ENCODE data around the gene TMA7. TPM values are rescaled to one million over a fixed set of nuclear protein-coding genes. Genes with fewer than 3 reads are reported as not detected.

TMA7 gene
- total and polyA plus RNA-seq, 2 donors (not counting 3 experiments of a cell fraction or from before 2014, with no cell fraction given) = 137 to 306 TPM

- Histone ChIP-seq H3K27ac (ENCODE audit: insufficient read depth, low read depth, low read length) (no peak overlapping the region), H4K20me1 (replicated peaks; ENCODE audit: control insufficient read depth, extremely low read depth, insufficient read depth, low read length) (no peaks in the 10 kb centered on the region), H3K4me1 (ENCODE audit: control insufficient read depth, extremely low read depth, insufficient read depth, low read length) (peaks cover 10% of the 10 kb centered on the region), H3K4me3 (replicated peaks in 1 of 3; ENCODE audit: insufficient read depth in 1 of 3, low read depth in 1 of 3, low read length in 3 of 3) (no peak overlapping the region), H3K9me1 (replicated peaks; ENCODE audit: control insufficient read depth, extremely low read depth, insufficient read depth, low read length) (no peaks in the 10 kb centered on the region), H2AFZ (ENCODE audit: low read depth, low read length) (no peak overlapping the region), H3K9ac (replicated peaks; ENCODE audit: extremely low read depth, insufficient read depth, low read length) (no peak overlapping the region), H3K36me3 (ENCODE audit: control insufficient read depth in 2 of 2, extremely low read depth in 1 of 2, insufficient read depth in 2 of 2, low read length in 2 of 2) (peaks cover 0 to 16% of the 10 kb centered on the region in 2 experiments), H3K9me3 (replicated peaks; ENCODE audit: control insufficient read depth, insufficient read depth, low read length) (no peaks in the 10 kb centered on the region), H3K4me2 (ENCODE audit: insufficient read depth, low read length) (no peak overlapping the region), H3K27me3 (ENCODE audit: control insufficient read depth in 2 of 2, insufficient read depth in 2 of 2, low read length in 2 of 2) (no peaks in the 10 kb centered on the region), H3K79me2 (ENCODE audit: control insufficient read depth, insufficient read depth, low read length) (peaks cover 29% of the 10 kb centered on the region)
- ChIA-PET POLR2A (no interaction called here), CTCF (no interaction called here)
- dilution Hi-C loops (cut with MboI; ENCODE audit: extremely low pct_ligation_motif_present, low sequenced_read_pairs) = no loop called here
- DNase-seq (ENCODE audit: low read depth, low spot score) = no peak
- intact Hi-C loops (cut with micrococcal nuclease) = no loop called here
- TF ChIP-seq GATA2 (IDR thresholded peaks at IDR 0.05; ENCODE audit: insufficient read depth, insufficient read length, low read depth, low read length) (no peak), MAX (IDR thresholded peaks at IDR 0.05; ENCODE audit: insufficient read depth, insufficient read length) (no peak), MYC (IDR thresholded peaks at IDR 0.05; ENCODE audit: low read depth, low read length) (no peak), POLR2A (IDR thresholded peaks at IDR 0.05; ENCODE audit: low read depth, low read length) (no peak), POLR2AphosphoS5 (IDR thresholded peaks at IDR 0.05; ENCODE audit: insufficient read depth, low read depth, low read length) (no peak), EZH2 (IDR thresholded peaks at IDR 0.05; ENCODE audit: borderline replicate concordance, low read depth, low read length, severe bottlenecking) (no peak), JUN (IDR thresholded peaks at IDR 0.05; ENCODE audit: borderline replicate concordance, insufficient read depth, insufficient read length, low read depth) (no peak), FOS (IDR thresholded peaks at IDR 0.05; ENCODE audit: borderline replicate concordance, insufficient read depth, low read length) (no peak)
- TF ChIP-seq, protein P1, sequence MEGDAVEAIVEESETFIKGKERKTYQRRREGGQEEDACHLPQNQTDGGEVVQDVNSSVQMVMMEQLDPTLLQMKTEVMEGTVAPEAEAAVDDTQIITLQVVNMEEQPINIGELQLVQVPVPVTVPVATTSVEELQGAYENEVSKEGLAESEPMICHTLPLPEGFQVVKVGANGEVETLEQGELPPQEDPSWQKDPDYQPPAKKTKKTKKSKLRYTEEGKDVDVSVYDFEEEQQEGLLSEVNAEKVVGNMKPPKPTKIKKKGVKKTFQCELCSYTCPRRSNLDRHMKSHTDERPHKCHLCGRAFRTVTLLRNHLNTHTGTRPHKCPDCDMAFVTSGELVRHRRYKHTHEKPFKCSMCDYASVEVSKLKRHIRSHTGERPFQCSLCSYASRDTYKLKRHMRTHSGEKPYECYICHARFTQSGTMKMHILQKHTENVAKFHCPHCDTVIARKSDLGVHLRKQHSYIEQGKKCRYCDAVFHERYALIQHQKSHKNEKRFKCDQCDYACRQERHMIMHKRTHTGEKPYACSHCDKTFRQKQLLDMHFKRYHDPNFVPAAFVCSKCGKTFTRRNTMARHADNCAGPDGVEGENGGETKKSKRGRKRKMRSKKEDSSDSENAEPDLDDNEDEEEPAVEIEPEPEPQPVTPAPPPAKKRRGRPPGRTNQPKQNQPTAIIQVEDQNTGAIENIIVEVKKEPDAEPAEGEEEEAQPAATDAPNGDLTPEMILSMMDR (IDR thresholded peaks at IDR 0.05; ENCODE audit: extremely low read depth in 1 of 2, insufficient read depth in 1 of 2, low read depth in 1 of 2, low read length in 2 of 2) = no peak
- FAIRE-seq = no peak
- BruUV-seq (replicated peaks) = no TSS peak
Measured at GRCh38 chr3:48474619-48475018, 34.6 kb downstream of the TMA7 start.

All from endothelial cell of umbilical vein (primary cell).